GM18858 (cell line): ENCODE measurements around the gene AGAP3.

Experiments
- ATAC-seq: cut with Tn5 transposase; IDR thresholded peaks from one replicate; pipeline ENCODE4 v1.9.1; 2021; ENCODE audit not compliant: unreplicated experiment

The AGAP3 gene

GRCh38 chr7:151122796-151123157, 36.5 kb downstream of the AGAP3 start:
- ATAC-seq, result no peak

- no peak for ATAC-seq
Observed at GRCh38 chr7:151123158-151123821, 37.0 kb downstream of the AGAP3 start.

- ATAC-seq, result peak; percentile 85
Observed at GRCh38 chr7:151123822-151124464, 37.7 kb downstream of the AGAP3 start.

- ATAC-seq, result no peak
Observed at GRCh38 chr7:151124481-151124880, 38.2 kb downstream of the AGAP3 start.

- no peak for ATAC-seq
Observed at GRCh38 chr7:151124899-151125399, 38.7 kb downstream of the AGAP3 start.

DNA sequence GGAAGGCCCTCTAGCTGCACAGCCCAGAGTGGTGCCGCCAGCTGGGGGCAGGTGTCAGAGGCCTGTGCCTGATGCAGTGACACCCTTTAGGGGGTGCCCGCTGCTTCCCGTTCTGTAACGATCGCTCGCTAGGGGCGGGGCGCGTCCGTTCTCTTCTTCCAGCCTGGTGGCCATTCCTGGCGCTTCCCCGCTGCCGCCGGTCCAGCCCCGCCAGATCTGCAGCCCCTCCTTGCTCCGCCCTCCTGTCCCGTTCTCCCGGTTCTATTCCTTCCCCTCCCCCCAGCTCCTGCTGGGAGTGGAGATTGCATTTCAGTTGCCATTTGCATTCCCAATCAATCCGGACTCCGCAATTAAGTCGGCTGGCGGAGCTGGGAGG, 39.2 kb downstream of the AGAP3 start:
- ATAC-seq, result no peak

- ATAC-seq, result no peak
Observed at GRCh38 chr7:151125846-151126481, 39.7 kb downstream of the AGAP3 start.

- ATAC-seq, result no peak
Observed at GRCh38 chr7:151126491-151127137, 40.3 kb downstream of the AGAP3 start.

DNA sequence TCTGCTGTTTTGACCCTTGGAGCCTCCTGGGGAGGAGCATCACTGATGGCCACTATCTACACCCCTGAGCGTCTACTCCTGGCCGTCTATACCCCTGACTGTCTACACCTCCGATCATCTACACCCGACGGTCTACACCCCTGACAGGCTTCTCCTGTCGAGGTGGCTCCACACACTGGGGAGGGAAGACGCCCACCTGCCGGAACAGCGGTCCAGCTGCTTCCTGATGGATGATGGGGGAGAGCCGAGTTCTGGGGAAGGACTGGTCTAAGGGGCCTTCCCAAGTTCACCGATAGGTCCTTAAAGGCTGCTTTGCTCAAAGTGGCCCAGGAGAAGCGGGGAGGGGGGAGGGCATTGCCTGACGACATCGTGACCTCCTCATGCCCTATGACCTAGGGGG, 41.9 kb downstream of the AGAP3 start:
- no peak for ATAC-seq

DNA sequence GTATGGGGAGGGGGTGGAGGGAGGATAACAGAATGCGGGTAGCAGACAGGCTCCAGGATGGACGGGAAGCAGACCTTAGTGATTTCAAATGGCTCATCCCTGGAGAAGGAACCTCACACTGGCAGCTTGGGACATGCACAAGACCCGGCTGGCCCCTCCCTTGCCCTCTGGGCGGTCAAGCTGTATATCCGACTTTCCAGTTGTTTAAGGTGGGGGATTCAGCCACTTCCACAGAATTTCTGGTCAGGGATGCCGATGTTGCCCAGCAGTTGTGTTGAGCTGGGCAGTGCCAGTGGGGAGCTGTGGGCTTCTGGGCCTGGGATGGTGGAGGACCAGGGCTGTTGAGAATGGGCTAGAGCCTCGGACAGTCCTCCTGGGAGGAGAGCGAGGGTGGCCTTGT, 42.4 kb downstream of the AGAP3 start:
- ATAC-seq, result no peak

- no peak for ATAC-seq
Observed at GRCh38 chr7:151129117-151129959, 43.1 kb downstream of the AGAP3 start.

- no peak for ATAC-seq
Observed at GRCh38 chr7:151129960-151130591, 43.8 kb downstream of the AGAP3 start.

DNA sequence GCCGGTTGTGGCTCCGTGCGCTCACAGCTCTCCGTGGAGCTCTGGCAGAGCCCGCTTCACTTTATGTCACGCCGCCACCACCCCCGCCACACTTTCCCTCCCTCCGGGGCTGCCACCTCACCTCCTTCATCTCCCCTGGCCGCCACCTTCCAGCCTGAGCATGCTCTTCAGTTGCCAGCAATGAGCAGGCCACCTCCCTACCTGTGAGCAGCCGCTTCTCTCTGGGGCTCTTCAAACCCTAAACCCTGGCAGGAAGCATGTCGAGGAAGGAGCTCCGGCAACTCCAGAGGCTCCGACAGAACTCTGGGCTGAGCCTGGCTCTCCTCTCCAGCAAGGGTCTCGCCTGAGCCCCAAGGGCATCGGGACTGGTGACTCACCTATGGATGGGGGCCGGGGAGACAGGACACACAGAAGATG, 44.5 kb downstream of the AGAP3 start:
- no peak for ATAC-seq

DNA sequence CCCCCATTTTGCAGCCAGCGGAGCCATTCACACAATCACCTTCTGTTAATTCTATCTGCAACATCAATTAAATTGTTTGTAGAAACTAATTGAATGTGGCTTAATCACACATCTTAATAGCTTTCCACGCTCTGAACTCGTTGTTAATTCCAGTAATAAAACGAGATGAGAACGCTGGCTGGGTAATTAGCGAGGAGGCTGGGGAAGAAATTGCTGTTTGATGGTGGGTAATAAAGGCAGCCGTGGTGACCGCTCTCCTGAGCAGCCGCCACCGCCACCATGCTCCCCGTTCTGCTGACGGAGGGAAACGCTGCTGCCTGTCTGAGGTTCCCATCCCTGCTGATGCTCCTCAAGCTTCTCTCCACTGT, 44.9 kb downstream of the AGAP3 start:
- ATAC-seq, result no peak

- no peak for ATAC-seq
Observed at GRCh38 chr7:151131592-151132293, 45.5 kb downstream of the AGAP3 start.

- no peak for ATAC-seq
Observed at GRCh38 chr7:151132461-151133205, 46.4 kb downstream of the AGAP3 start.

DNA sequence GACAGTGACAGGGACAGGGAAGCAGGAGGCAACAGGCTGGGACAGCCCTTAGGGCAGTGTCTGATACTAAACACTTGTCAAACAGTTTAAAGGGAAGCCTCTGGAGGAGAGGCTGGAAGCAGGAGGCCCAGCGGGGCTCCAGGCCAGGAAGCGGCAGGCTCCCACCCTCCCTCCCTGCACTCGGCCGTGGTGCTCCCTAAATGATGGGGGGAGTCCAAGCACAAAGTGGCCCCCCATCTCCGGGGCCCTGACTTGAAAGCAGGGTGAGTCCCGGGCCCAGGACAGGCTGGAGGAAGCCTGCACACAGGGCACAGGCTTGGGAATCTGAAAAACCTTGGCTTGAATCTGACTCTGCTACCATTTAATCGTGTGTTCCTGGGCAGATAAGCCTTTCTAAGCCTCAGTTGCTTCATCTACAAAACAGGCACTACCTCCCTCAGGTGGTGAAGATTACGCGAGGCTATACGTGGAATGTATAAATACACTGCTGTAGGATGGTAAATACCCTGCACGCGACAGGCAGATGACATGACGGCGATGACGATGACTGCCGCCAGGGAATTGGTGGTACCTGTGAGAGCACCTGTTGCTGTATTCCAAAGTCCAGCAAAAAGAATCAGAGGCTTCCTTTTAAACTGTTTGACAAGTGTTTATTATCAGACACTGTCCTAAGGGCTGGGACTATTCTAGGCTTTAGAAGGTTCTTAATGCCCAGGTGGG, 47.2 kb downstream of the AGAP3 start:
- no peak for ATAC-seq

DNA sequence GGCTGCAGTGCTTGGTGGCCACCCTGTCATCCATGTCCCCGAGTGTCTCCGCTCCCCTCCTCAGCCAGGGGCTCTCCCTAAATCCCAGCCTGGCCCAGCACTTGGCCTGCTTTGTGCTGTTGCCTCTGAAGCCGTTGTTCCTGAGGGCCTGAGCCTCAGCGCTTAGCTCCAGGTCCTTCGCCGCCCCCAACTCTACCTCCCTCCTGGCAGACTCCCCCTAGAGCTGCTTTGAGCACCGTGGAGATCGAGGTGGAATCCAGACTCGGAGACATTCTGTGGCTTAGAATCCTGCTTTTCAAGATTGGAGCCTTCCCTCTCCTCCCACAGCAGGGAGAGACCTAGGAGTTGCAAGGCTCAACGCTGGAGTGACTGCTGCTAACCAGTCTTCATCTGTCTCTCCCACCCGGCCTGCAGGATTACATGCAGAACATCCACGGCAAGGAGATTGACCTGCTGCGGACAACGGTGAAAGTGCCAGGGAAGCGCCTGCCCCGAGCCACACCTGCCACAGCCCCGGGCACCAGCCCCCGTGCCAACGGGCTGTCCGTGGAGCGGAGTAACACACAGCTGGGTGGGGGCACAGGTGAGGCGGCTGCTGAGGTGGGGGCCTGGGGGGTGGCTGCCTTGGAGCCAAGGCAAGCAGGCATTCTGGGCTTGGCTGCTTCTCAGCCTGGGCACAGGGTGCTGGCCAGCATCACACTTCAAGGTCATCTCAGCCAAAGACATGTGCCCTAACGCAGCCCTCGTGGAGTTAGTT, 47.9 kb downstream of the AGAP3 start:
- no peak for ATAC-seq
